Mammary epithelial cell (primary cell): ENCODE data around the gene TST.

Source experiments
- CTCF ChIP-seq, 2 donors: IDR thresholded peaks in 1 of 2; conservative IDR thresholded peaks in 1 of 2; 2 replicates each; pipeline ENCODE4 v1.5.1; 2011 to 2012; ENCODE audit warnings: inconsistent platforms in 2 of 2, low read length in 2 of 2, mild to moderate bottlenecking in 2 of 2, control low read depth in 1 of 2, low read depth in 1 of 2; ENCODE audit not compliant: insufficient read depth in 1 of 2; ENCODE audit errors: extremely low read depth in 1 of 2
- EZH2 ChIP-seq: IDR thresholded peaks from 2 replicates; pipeline ENCODE4 v1.6.1; 2012; ENCODE audit warnings: low read length, inconsistent platforms, borderline replicate concordance

GRCh38 chr22:37053310-37054055, 34.2 kb upstream of the TST start:
- TF ChIP-seq EZH2 (no peak), CTCF (conservative IDR thresholded peaks at IDR 0.05 in 1 of 2, IDR thresholded peaks at IDR 0.05 in 1 of 2; ENCODE audit: extremely low read depth in 1 of 2, insufficient read depth in 1 of 2, low read depth in 1 of 2, low read length in 2 of 2) (no peak)
